Choroid plexus epithelial cell (primary cell): Measurements from ENCODE around the gene GSN.
A peak's percentile ranks its signal among the peaks of the same experiment; 100 is the strongest.

Source experiments
- DNase-seq: peaks from one replicate; pipeline ENCODE4 v3.0.0-alpha.2; 2010; ENCODE audit warnings: low read depth
- H3K4me3 ChIP-seq: 2 replicates; pipeline ENCODE4 v1.5.1; 2011; ENCODE audit warnings: low read depth, mild to moderate bottlenecking, control low read depth, low read length, moderate library complexity
- CTCF ChIP-seq: conservative IDR thresholded peaks from 2 replicates; pipeline ENCODE4 v1.5.1; 2011; ENCODE audit warnings: low read depth, mild to moderate bottlenecking, control low read depth, inconsistent platforms, low read length, moderate library complexity

Gene GSN

GRCh38 chr9:121273064-121273775 lies 5.3 kb downstream of the GSN start:
- no peak for TF ChIP-seq CTCF
- no peak overlapping the region for H3K4me3 ChIP-seq
- DNase-seq, result no peak

- no peak for DNase-seq
- no peak for TF ChIP-seq CTCF
- H3K4me3 ChIP-seq, result no peak overlapping the region
These were observed 6.9 kb downstream of the GSN start for GRCh38 chr9:121274851-121275250.

- no peak for TF ChIP-seq CTCF
- H3K4me3 ChIP-seq, result no peak overlapping the region
These were observed 8.1 kb downstream of the GSN start for GRCh38 chr9:121275781-121276658.

GRCh38 chr9:121277026-121277425 lies 9.1 kb downstream of the GSN start:
- no peak for TF ChIP-seq CTCF
- no peak for DNase-seq
- H3K4me3 ChIP-seq, result no peak overlapping the region

More at GRCh38 chr9:121275781-121276658, 8.1 kb downstream of the GSN start:
- DNase-seq, result no peak

- H3K4me3 ChIP-seq, result no peak overlapping the region
- peak; percentile 77 for DNase-seq
- no peak for TF ChIP-seq CTCF
These were observed 9.7 kb downstream of the GSN start for GRCh38 chr9:121277518-121278295.

GRCh38 chr9:121278477-121279261 lies 10.7 kb downstream of the GSN start:
- no peak overlapping the region for H3K4me3 ChIP-seq

More at GRCh38 chr9:121278477-121279261, 10.7 kb downstream of the GSN start:
- DNase-seq, result peak; percentile 98
- peak; percentile 90 for TF ChIP-seq CTCF
